GM12878 (cell line): Measurements from ENCODE around the gene FTCDNL1. TPM values are rescaled to one million over a fixed set of nuclear protein-coding genes. Genes with fewer than 3 reads are reported as not detected.

Source experiments
- ATAC-seq: fragments of 200-7000 bp; cut with Tn5 transposase; 3 replicates; pipeline ENCODE4 v1.9.1; 2020; ENCODE audit warnings: mild to moderate bottlenecking, moderate library complexity
- BruUV-seq: library from RNA; stranded (reverse); fragments of 400-500 nt; replicated peaks from 2 replicates; lab custom pipeline; 2021; lab: Mats Ljungman, UMichigan
- CTCF ChIA-PET: fragments of 300-600 bp; sonication (Branson Sonifier 250); formaldehyde crosslinking; extraction: SDS; loops from one replicate; lab custom pipeline; 2021; ENCODE audit warnings: inconsistent platforms; lab: Yijun Ruan, JAX
- POLR2A ChIA-PET: fragments of 350-600 bp; formaldehyde crosslinking; extraction: SDS; loops from one replicate; lab custom pipeline; 2021; ENCODE audit warnings: inconsistent platforms; lab: Charles Lee
- RAD21 ChIA-PET: fragments of 300-600 bp; sonication (Branson Sonifier 250); formaldehyde crosslinking; loops from one replicate; lab custom pipeline; 2023; ENCODE audit warnings: antibody characterized with exemption; ENCODE audit not compliant: unreplicated experiment; lab: Charles Lee
- SMC1A ChIA-PET: fragments of 300-600 bp; sonication (Branson Sonifier 250); formaldehyde crosslinking; loops from one replicate; lab custom pipeline; 2023; ENCODE audit not compliant: unreplicated experiment, uncharacterized antibody; lab: Charles Lee
- DNase-seq: peaks from one replicate; pipeline ENCODE4 v3.0.0-alpha.2; 2011; ENCODE audit warnings: low read depth, low spot score
- FAIRE-seq: peaks from 3 replicates; lab custom pipeline; 2011; peaks lifted over from hg19 to GRCh38; lab: Jason Lieb, UNC
- H2AFZ ChIP-seq: 2 replicates; pipeline ENCODE4 v1.6.0; 2011; ENCODE audit warnings: low read depth, low read length, control low read depth; ENCODE audit not compliant: control insufficient read depth
- H3K27ac ChIP-seq: 2 replicates; pipeline ENCODE4 v1.5.1; 2011; ENCODE audit warnings: control low read depth; ENCODE audit not compliant: control insufficient read depth, insufficient read depth
- H3K27me3 ChIP-seq, 2 experiments: replicated peaks in 1 of 2; 2 replicates each; pipeline versions ENCODE4 v1.6.0 to v1.6.1; 2011; ENCODE audit warnings: low read length in 1 of 2; ENCODE audit not compliant: control insufficient read depth in 2 of 2, insufficient read depth in 2 of 2
- H3K36me3 ChIP-seq, 2 experiments: 2 replicates each; pipeline ENCODE4 v1.5.1; 2011; ENCODE audit warnings: low read length in 1 of 2; ENCODE audit not compliant: control insufficient read depth in 2 of 2, insufficient read depth in 2 of 2
- H3K4me1 ChIP-seq: 2 replicates; pipeline ENCODE4 v1.6.1; 2011; ENCODE audit warnings: mild to moderate bottlenecking, low read length, moderate library complexity, mixed read lengths; ENCODE audit not compliant: control insufficient read depth, insufficient read depth
- H3K4me2 ChIP-seq: 2 replicates; pipeline ENCODE4 v1.6.0; 2011; ENCODE audit warnings: control low read depth; ENCODE audit not compliant: control insufficient read depth, insufficient read depth
- H3K4me3 ChIP-seq: fragments of 200-600 bp; sonication (generic); 2 replicates; pipeline ENCODE4 v1.5.1; 2016
- H3K79me2 ChIP-seq: 2 replicates; pipeline ENCODE4 v1.6.0; 2011; ENCODE audit warnings: low read length; ENCODE audit not compliant: control insufficient read depth, insufficient read depth
- H3K9ac ChIP-seq: 2 replicates; pipeline ENCODE4 v1.8.0; 2011; ENCODE audit warnings: low read length, control low read depth, mixed read lengths; ENCODE audit not compliant: control insufficient read depth, insufficient read depth
- H3K9me3 ChIP-seq: replicated peaks from 3 replicates; pipeline ENCODE4 v1.5.1; 2011; ENCODE audit warnings: mild to moderate bottlenecking, low read length; ENCODE audit not compliant: control insufficient read depth, insufficient read depth
- H4K20me1 ChIP-seq: 2 replicates; pipeline ENCODE4 v1.6.0; 2011; ENCODE audit not compliant: control insufficient read depth, insufficient read depth
- ATF7 ChIP-seq: fragments of 450-650 bp; IDR thresholded peaks from 2 replicates; pipeline ENCODE4 v1.6.1; 2016; ENCODE audit warnings: low read depth, mild to moderate bottlenecking
- CBFB ChIP-seq: IDR thresholded peaks from 2 replicates; pipeline ENCODE4 v1.6.1; 2016; ENCODE audit warnings: antibody characterized with exemption, low read depth
- CEBPZ ChIP-seq: fragments of 150-350 bp; IDR thresholded peaks from 2 replicates; pipeline ENCODE4 v1.6.1; 2016; ENCODE audit warnings: low read depth, low read length
- DPF2 ChIP-seq: fragments of 450-650 bp; IDR thresholded peaks from 2 replicates; pipeline ENCODE4 v1.6.1; 2017; ENCODE audit warnings: mild to moderate bottlenecking
- HDAC6 ChIP-seq: fragments of 200-600 bp; sonication (generic); IDR thresholded peaks from one replicate; pipeline ENCODE4 v1.8.0; 2017; ENCODE audit warnings: antibody characterized with exemption; ENCODE audit not compliant: unreplicated experiment
- HSF1 ChIP-seq: fragments of 150-350 bp; IDR thresholded peaks from 2 replicates; pipeline ENCODE4 v1.6.1; 2014; ENCODE audit warnings: mild to moderate bottlenecking, low read depth, low read length
- IRF3 ChIP-seq: fragments of 450-650 bp; IDR thresholded peaks from 2 replicates; pipeline ENCODE4 v1.6.1; 2014; ENCODE audit warnings: mild to moderate bottlenecking
- PAX5 ChIP-seq: IDR thresholded peaks from 2 replicates; pipeline ENCODE4 v1.6.1; 2011; ENCODE audit warnings: low read depth, low read length, borderline replicate concordance
- PAX8 ChIP-seq: fragments of 450-650 bp; IDR thresholded peaks from 2 replicates; pipeline ENCODE4 v1.6.1; 2017; ENCODE audit warnings: mild to moderate bottlenecking, moderate library complexity
- PBX3 ChIP-seq: IDR thresholded peaks from 2 replicates; pipeline ENCODE4 v1.6.1; 2011; ENCODE audit warnings: mild to moderate bottlenecking, low read depth, low read length, moderate library complexity; ENCODE audit not compliant: insufficient replicate concordance
- TARDBP ChIP-seq: IDR thresholded peaks from 2 replicates; pipeline ENCODE4 v1.6.1; 2016; ENCODE audit warnings: borderline replicate concordance
- WGBS: methylation state at CpG from one replicate; pipeline ENCODE4 v1.1.6; 2016; ENCODE audit warnings: low lambda C conversion rate; ENCODE audit not compliant: insufficient replicate concordance, insufficient coverage; ENCODE audit errors: missing lambda C conversion rate; 5-methylcytosine and 5-hydroxymethylcytosine counted together
- in situ Hi-C: fragments of 300-500 bp; cut with MboI; formaldehyde crosslinking; loops from 9 replicates; pipeline ENCODE4 v1.14.3; 2018; ENCODE audit warnings: mixed read lengths
- intact Hi-C: fragments of 100-400 bp; cut with micrococcal nuclease; formaldehyde crosslinking; loops from one replicate; pipeline ENCODE4 v1.14.2; 2022; ENCODE audit not compliant: unreplicated experiment
- polyA plus RNA-seq, 11 experiments: library from polyadenylated mRNA; depleted of rRNA in 4 of 11; unstranded in 6 of 11; stranded (reverse) in 5 of 11; fragments of >200 nt; fragmentation: Nextera tagmentation in 4 of 11; fragmentation: Illumina TruSeq in 1 of 11; extraction: Ambion mirVana in 4 of 11; extraction: Trizol in 1 of 11; gene quantifications; 1 replicate in 1 of 11; 2 replicates in 10 of 11; pipeline versions ENCODE4 v1.2.1 to v1.2.3, GENCODE V29; 2011 to 2016; ENCODE audit warnings: inconsistent platforms in 2 of 11, missing spikeins in 2 of 11, low read depth in 1 of 11
- total RNA-seq, 4 experiments: library from RNA; depleted of rRNA in 3 of 4; stranded (reverse); fragments of >200 nt in 3 of 4; fragmentation: Illumina TruSeq in 1 of 4; extraction: Trizol in 1 of 4; gene quantifications; 2 replicates each; pipeline versions ENCODE4 v1.2.1 to v1.2.3, GENCODE V29; 2013 to 2021

Gene FTCDNL1
- total and polyA plus RNA-seq, 10 of the 15 experiments (the other 5 are each of a cell fraction or from before 2014, with no cell fraction given) = 0.15 to 3.9 (median 2.0) TPM

GRCh38 chr2:199798831-199799580 is 52.0 kb downstream of the FTCDNL1 start (continued):
- TF ChIP-seq DPF2 = no peak
- TF ChIP-seq ATF7 = no peak
- TF ChIP-seq PAX8 = no peak
- no peak for TF ChIP-seq HSF1

- Histone ChIP-seq H3K4me3 (no peak overlapping the region), H3K27ac (no peak overlapping the region), H3K27me3 (no peaks in the 10 kb centered on the region), H3K9me3 (no peaks in the 10 kb centered on the region), H3K4me2 (no peak overlapping the region), H3K4me1 (no peaks in the 10 kb centered on the region), H4K20me1 (no peaks in the 10 kb centered on the region), H3K9ac (no peak overlapping the region), H3K36me3 (no peaks in the 10 kb centered on the region), H3K79me2 (no peaks in the 10 kb centered on the region), H2AFZ (no peak overlapping the region)
- ChIA-PET RAD21 (interaction anchor here (0.6 kb wide), 1 partner anchor 540 kb away, joined by 3 read pairs; no protein-coding TSS in a partner anchor), POLR2A (no interaction called here), CTCF (interaction anchor here (0.5 to 1.0 kb wide), 3 partner anchors 17 to 762 kb away, joined by 3 read pairs; no protein-coding TSS in a partner anchor), SMC1A (interaction anchor here (0.6 kb wide), 1 partner anchor 1485 kb away, joined by 3 read pairs; no protein-coding TSS in a partner anchor)
- 41% methylated on average over 4 of the region's 4 CpGs for WGBS
- FAIRE-seq (no peak), DNase-seq (no peak), ATAC-seq (no peak)
- intact Hi-C loops = no loop called here
- no TSS peak for BruUV-seq
- in situ Hi-C loops = no loop called here
- no peak for TF ChIP-seq HDAC6
- no peak for TF ChIP-seq IRF3
- TF ChIP-seq TARDBP = no peak
- TF ChIP-seq PBX3 = no peak
- no peak for TF ChIP-seq PAX5
- TF ChIP-seq CEBPZ = no peak
- TF ChIP-seq CBFB = no peak
Observed at GRCh38 chr2:199797431-199798403, 53.3 kb downstream of the FTCDNL1 start.
